ENCODE measurements around the gene STK39. TPM values are rescaled to one million over a fixed set of nuclear protein-coding genes. Genes with fewer than 3 reads are reported as not detected.

STK39 gene
- total RNA-seq (ENCODE audit: unreplicated experiment): 14.3 TPM
- long read RNA-seq: 0 reads

DNA sequence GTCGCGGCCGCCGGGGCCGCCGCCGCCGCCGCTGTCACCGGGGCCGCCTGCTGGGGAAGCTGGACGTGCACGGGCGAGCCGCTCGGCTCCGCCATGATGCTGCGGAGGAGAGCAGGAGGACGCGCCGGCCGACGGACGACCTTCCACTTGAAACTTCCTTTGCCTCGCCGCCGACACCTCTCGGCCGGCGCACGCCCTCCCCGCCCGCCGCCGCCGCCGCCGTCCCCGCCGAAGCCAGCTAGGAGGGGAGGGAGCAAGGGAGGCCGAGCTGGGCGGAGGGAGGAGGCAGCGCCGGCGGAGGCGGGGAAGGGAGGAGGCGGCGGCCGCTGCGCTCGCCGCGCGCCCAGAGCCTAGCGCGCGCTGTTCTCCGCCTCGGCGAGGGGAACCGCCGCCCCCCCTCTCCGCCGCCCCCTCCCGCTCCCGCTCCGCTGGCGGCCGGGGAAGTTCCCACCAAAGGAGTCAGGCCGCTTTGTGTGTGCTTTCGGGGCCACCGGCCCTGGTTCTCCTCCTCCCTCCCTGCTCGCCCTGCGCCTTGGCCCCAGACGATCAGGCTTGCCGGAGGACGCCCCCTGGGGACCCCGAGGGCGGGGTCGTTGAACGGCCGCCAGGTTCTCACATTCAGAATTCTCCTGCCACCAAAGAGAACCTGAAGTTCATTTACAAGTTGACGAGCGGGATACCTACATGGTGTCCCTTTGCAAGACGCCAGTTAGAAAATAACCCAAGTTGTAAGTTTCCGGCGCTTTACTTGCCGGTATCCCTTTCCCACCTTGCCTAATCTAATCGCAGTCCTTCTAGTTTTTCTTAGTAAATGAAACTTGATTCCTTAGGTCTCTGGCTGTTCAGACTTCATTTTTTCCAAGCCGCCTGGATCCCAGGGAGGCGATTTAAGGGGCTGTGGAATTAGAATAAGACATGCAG, at the start of gene STK39:
Gene STK39 (minus strand): TSS at position 255 of the 921 bp plus-strand sequence. CDS start 160 bp downstream, at position 95.
- Mint-ChIP-seq H3K9me3 (ENCODE audit: unreplicated experiment) (no peaks in the 10 kb centered on the region), H3K4me1 (ENCODE audit: unreplicated experiment) (peaks cover 21% of the 10 kb centered on the region), H3K4me3 (ENCODE audit: unreplicated experiment) (peak within 1 kb of the TSS; percentile 91), H3K27me3 (ENCODE audit: unreplicated experiment) (peaks cover 7% of the 10 kb centered on the region), H3K36me3 (ENCODE audit: low read depth, unreplicated experiment) (no peaks in the 10 kb centered on the region), H3K27ac (ENCODE audit: unreplicated experiment) (peak within 1 kb of the TSS; percentile 52)
- DNase-seq (ENCODE audit: low spot score): peak; percentile 70
- TF ChIP-seq, protein P1, sequence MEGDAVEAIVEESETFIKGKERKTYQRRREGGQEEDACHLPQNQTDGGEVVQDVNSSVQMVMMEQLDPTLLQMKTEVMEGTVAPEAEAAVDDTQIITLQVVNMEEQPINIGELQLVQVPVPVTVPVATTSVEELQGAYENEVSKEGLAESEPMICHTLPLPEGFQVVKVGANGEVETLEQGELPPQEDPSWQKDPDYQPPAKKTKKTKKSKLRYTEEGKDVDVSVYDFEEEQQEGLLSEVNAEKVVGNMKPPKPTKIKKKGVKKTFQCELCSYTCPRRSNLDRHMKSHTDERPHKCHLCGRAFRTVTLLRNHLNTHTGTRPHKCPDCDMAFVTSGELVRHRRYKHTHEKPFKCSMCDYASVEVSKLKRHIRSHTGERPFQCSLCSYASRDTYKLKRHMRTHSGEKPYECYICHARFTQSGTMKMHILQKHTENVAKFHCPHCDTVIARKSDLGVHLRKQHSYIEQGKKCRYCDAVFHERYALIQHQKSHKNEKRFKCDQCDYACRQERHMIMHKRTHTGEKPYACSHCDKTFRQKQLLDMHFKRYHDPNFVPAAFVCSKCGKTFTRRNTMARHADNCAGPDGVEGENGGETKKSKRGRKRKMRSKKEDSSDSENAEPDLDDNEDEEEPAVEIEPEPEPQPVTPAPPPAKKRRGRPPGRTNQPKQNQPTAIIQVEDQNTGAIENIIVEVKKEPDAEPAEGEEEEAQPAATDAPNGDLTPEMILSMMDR (IDR thresholded peaks at IDR 0.05; ENCODE audit: unreplicated experiment): no peak

DNA sequence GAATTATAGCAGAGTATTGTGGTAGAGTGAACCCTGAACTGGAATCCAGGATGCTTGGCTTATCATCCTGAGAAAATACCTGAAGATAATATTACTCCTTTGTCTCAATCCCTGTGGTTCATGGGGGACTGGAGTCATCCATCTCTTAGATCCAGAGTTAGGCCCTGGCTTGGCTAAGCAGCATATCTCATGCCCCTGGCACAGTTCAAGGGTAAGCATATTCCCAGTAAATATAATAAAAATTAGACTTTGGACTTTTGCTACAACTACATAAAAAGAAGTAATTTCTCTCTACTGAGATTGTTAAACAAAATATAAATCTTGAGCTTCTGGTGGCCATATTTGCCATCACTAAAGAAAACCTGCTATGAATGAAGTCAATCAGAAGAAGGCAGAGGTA, 47.7 kb upstream of the STK39 start:
- Mint-ChIP-seq H3K27me3 (ENCODE audit: unreplicated experiment) (peaks cover 1% of the 10 kb centered on the region), H3K4me1 (ENCODE audit: unreplicated experiment) (no peaks in the 10 kb centered on the region), H3K9me3 (ENCODE audit: unreplicated experiment) (no peaks in the 10 kb centered on the region), H3K27ac (ENCODE audit: unreplicated experiment) (no peak overlapping the region), H3K36me3 (ENCODE audit: low read depth, unreplicated experiment) (no peaks in the 10 kb centered on the region), H3K4me3 (ENCODE audit: unreplicated experiment) (no peak overlapping the region)
- no peak for DNase-seq (ENCODE audit: low spot score)
- TF ChIP-seq, protein P1 (IDR thresholded peaks at IDR 0.05; ENCODE audit: unreplicated experiment): no peak

DNA sequence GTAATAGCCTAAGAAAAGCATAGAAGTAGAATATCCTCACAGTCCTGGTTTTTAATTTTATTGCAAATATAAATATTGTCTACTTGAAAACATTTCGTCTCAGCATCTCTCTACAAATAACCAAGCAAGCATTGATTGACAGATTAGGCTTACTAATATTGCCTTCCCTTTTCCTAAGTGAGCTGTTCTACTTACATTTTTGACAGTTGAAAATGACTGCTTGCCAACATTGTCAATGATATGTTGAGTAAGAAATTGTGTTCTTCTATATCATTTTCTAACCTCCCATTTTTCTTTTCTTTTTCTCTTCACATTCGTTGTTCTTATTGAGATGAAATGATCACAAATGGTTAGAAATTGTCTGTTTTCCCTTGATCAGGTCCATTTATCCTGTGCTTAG, 47.0 kb upstream of the STK39 start:
- H3K27ac Mint-ChIP-seq (ENCODE audit: unreplicated experiment): no peak overlapping the region

DNA sequence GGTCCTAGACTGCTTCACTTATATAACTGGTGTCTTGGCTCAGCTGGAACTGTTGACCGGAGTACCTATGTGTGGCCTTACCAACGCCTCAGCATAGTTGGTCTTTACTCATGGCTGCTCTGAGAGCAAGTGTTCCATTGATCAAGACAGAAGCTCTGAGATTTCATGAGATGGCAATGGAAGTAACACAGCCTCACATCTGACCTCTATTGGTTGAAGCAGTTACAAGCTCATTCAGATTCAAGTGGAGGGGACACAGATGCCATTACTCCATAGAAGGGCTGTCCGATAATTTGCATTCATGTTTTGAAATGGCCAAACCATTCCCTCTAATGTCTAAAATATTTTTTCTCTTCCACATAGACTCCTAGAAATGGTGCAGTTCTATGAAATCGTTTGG, 46.4 kb upstream of the STK39 start:
- no peak for DNase-seq (ENCODE audit: low spot score)
- TF ChIP-seq, protein P1 (IDR thresholded peaks at IDR 0.05; ENCODE audit: unreplicated experiment): no peak
- Mint-ChIP-seq H3K27me3 (ENCODE audit: unreplicated experiment) (peaks cover 1% of the 10 kb centered on the region), H3K27ac (ENCODE audit: unreplicated experiment) (no peak overlapping the region), H3K36me3 (ENCODE audit: low read depth, unreplicated experiment) (no peaks in the 10 kb centered on the region), H3K4me3 (ENCODE audit: unreplicated experiment) (no peak overlapping the region), H3K9me3 (ENCODE audit: unreplicated experiment) (no peaks in the 10 kb centered on the region), H3K4me1 (ENCODE audit: unreplicated experiment) (no peaks in the 10 kb centered on the region)

More for the DNA sequence above, 47.0 kb upstream of the STK39 start:
- Mint-ChIP-seq H3K4me1 (ENCODE audit: unreplicated experiment) (no peaks in the 10 kb centered on the region), H3K36me3 (ENCODE audit: low read depth, unreplicated experiment) (no peaks in the 10 kb centered on the region), H3K4me3 (ENCODE audit: unreplicated experiment) (no peak overlapping the region), H3K9me3 (ENCODE audit: unreplicated experiment) (no peaks in the 10 kb centered on the region), H3K27me3 (ENCODE audit: unreplicated experiment) (peaks cover 1% of the 10 kb centered on the region)
- no peak for DNase-seq (ENCODE audit: low spot score)
- TF ChIP-seq, protein P1 (IDR thresholded peaks at IDR 0.05; ENCODE audit: unreplicated experiment): no peak

DNA sequence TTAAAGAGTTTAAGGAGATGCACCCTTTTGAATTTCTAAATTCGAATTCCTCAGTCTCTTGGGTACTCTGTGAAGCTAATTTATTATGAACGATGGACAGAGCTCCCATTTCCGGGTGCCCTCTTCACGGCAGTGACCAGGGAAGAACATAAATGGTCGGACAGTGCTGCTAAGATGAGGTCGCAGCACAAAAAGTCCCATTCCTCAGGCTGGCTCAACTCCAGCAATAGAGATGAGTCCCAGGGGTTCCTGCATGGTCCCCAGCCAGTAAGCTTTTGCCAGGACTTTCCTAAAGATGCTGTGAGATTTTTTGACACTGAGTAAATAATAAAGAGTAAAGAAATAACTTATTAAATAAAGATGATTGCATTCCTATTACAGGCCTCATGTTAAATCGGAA, 43.0 kb upstream of the STK39 start:
- Mint-ChIP-seq H3K27ac (ENCODE audit: unreplicated experiment) (no peak overlapping the region), H3K36me3 (ENCODE audit: low read depth, unreplicated experiment) (no peaks in the 10 kb centered on the region), H3K27me3 (ENCODE audit: unreplicated experiment) (no peaks in the 10 kb centered on the region), H3K9me3 (ENCODE audit: unreplicated experiment) (no peaks in the 10 kb centered on the region), H3K4me3 (ENCODE audit: unreplicated experiment) (no peak overlapping the region), H3K4me1 (ENCODE audit: unreplicated experiment) (no peaks in the 10 kb centered on the region)
- DNase-seq (ENCODE audit: low spot score): no peak
- TF ChIP-seq, protein P1 (IDR thresholded peaks at IDR 0.05; ENCODE audit: unreplicated experiment): no peak
